NCI-H1417 (cell line): ENCODE data around the gene DGKB.
A peak's percentile ranks its signal among the peaks of the same experiment; 100 is the strongest.
"Not testable (repeated sequence)": the region's sequence is repeated elsewhere in the genome, so short reads cannot be mapped to it uniquely, and the experiment has no call there.

Source experiments
- DNase-seq, 3 experiments: peaks; one replicate each; lab custom pipeline; 2025; lab: John Stamatoyannopoulos, UW

DGKB gene

DNA sequence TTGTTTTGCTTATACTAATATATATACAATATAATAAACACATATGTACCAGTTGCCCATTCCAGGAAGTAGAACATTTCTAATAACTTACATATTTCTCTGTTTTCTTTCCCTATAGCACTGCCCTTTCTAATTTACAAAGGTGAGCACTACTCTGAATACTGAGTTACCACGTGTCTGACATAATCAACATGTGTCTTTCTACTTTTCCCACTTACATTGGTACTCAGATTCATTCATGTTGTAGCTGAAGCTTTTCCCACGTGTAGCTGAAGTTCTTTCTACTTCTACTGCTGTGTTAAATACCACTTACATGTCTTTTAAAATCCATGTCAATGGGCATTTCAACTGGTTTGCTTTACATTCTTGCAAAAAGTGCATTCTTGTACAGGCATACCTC lies 317.3 kb downstream of the DGKB start:
- no peak for DNase-seq

DNA sequence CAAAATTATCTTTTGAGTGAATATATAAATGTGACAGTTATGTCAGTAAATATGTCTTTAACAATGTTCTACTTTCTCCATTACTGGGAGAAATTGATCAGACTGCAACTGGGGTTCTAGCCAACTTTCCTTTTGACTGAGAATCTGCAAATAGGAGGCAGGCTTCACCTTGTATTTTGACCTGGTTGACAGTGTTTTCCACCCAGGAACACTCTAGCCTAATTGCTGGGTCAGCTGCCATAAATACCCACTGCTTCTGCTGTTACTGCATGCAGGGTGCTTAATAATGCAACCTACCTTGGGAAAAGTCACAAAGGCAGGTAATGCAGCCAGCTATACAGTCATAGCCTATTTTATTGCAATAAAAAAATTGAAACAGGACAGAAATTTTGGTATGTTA lies 319.0 kb downstream of the DGKB start:
- DNase-seq = no peak

DNA sequence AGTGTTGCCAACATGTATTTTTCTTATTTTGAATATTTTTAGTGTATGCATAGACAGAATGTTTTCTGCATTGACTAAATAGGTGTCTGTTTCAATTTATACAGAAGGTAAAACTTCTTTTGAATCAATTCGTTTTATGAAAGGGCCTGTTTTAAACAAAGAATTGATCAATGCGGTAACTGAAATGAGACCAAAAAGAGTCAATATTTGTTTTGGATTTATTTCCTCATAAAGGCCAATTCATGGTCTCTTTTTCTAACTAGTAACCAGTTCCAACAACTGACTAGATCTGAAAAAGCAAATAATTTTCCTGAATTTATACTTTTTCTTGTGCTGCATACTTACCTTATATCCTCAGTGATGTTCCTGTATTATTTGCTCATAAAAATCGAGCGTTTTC lies 320.5 kb downstream of the DGKB start:
- DNase-seq = no peak

DNA sequence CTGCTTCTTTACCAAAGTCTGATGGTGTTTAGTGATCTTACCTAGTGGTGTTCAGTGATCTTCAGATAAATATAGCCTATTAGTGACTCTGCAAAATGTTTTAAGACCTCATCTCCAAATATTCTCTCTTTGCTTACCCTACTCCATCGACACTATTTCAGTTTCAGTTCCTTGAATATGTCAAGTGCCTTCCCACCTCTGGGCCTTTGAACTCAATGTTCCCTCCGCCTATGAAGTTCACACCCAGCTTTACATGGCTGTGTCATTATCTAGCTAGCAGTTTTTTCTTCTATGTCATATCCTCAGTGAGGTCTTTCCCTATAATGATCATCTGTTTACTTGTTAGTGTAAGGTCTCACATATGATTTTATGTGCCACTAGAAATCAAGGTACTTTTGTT lies 322.6 kb downstream of the DGKB start:
- no peak for DNase-seq

DNA sequence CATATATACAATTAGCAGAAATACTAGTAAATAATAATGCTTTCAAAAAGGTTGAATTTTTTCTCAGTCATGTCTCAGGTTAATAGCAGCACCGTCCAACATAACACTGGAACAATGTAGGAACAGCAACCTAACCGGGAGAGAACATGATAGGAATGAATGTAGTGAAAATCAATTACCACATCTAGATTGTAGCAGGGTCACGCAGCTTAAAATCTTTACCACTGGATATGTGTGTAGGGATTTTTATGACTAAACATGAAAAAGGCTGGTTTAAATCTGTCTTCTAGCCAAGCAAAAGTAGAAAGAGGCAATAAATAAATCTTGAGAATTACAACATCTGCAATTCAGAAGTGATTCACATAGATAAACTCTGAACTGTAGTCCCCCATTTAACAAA lies 326.0 kb downstream of the DGKB start:
- DNase-seq = no peak

DNA sequence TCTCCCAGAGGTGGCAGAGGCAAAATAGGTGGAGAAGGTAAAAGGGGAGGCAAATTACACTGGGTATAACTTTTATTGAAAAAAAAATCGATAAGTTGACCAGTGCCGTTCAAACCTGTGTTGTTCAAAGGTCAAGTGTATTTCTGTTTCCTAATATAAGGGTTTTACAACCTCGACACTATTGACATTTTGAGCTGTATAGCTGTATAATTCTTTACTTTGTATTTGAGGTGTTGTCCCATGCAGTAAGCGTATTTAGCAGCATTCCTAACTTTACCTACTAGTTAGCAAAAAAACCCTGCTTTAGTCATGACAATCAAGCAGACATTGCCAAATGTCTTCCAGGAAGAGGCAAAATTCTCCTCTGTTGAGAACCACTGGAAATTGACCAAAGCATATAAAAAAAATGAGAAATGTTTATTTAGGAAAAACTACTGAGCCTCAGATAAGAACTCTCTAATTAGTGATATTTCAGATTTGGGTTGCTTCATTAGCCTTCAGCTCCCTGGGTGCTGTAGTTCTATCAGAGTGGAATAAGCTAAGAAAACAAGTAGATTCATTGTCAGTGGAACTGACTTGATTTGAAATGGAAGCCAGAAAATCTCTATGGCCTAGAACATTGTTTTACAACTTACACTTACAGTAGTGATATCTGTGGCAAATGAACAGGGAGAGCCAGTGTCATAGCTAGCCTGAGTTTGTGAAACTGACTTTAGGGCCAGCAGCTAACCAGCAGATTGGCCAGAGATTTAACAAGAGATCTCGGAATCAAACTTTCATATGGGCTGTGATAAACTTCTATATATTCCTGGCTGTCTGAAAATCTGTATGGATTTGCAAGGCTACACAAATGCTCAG lies 331.6 kb downstream of the DGKB start:
- DNase-seq = no peak

DNA sequence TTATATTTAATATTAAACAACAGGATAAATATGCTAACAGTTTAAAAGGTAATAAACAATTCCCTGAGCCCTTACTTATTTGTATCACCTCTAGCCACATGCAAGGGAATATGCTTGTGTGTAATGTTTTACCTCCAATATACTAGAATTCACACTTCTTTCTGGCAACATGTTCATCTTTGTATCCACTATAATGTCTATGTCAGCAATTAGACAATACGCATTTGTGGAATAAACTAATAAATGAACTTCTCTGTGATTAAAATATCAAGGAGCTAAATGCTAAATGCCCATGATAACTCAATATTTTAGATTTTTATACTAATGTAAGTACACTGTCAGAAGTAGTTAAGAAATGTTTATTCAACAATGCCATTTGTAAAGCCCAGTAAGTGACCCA lies 350.5 kb downstream of the DGKB start:
- no peak for DNase-seq

DNA sequence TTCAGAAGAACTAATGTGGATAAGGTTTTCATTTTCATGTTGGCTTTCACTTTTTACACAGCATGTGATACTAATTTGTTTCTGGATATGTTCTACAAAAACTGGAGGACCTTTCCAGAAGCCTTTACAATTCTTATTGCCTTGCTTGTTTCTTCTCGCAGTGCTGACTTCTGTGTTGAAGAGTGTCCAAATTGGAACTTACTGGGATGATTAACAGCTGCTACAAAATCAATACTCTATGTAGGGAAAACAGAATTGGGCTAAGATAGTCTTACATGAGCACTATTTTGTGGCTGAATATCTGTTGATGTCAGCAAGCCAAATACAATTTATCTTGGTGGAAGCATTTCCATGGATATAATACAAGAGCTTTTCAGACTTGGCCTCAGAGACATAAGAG lies 351.2 kb downstream of the DGKB start:
- DNase-seq = no peak

DNA sequence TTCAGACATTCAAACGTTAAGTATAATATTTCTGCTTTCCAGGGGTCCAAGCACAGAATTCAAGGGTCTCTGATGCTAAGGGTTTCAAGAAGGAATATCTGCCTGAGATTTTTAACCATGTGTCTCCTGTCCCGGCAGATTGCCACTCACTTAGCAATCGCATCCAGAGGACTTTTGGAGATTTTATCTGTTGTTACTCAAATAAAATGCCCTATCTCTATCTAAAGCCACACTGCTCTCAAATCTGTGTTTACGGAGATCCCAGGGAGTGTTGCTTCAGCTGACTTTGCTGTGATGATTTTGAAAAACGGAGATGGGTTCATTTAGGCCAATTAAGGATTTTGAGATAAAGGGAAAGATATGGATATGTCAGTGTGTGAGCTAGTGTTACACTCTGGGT lies 359.9 kb downstream of the DGKB start:
- no peak for DNase-seq

DNA sequence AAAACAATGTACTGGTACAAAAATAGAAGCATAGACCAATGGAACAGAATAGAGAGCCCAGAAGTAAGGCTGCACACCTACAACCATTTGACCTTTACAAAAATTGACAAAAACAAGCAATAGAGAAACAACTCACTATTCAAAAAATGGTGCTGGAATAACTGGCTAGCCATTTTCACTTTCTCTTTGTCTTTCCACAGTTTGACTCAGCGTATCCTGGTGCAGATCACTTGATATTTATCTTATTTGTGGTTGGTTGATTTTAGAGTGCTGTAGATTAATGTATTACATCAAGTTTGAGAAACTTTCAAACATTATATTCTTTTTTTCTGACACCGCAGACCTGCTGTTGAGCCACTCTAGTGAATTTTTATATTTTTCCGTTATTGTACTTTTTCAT lies 381.4 kb downstream of the DGKB start:
- DNase-seq = no peak

DNA sequence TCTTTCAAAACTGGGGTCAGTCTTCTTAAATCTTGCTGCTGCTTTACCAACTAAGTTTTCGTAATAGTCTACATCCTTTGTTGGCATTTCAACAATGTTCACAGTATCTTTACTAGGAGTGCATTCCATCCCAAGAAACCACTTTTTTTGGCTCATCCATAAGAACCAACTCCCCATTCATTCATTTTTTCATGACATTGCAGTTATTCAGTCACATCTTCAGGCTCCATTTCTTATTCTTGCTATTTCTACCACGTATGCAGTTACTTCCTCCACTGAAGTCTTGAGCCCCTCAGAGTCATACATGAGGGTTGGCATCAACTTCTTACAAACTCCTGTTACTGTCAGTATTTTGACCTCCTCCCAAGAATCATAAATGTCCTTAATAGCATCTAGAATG lies 392.3 kb downstream of the DGKB start:
- DNase-seq = no peak

DNA sequence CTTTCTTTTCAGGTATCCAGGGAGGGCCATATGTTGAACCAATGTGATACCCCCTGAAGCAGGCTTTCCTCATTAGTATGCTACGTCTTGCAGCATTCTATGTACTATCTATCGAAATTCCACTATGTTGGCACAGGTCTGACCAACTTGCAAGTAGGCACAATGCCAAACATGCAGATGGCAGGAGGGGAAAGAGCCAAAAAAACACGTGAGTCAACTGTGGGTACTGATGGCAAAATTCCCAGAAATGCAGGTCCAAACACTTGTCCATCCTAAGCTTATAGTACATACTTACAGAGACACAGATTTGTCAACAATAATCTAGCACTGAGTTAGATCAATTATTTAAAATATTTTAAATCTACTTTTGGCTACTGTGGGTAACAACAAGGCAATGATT lies 394.9 kb downstream of the DGKB start:
- no peak for DNase-seq

DNA sequence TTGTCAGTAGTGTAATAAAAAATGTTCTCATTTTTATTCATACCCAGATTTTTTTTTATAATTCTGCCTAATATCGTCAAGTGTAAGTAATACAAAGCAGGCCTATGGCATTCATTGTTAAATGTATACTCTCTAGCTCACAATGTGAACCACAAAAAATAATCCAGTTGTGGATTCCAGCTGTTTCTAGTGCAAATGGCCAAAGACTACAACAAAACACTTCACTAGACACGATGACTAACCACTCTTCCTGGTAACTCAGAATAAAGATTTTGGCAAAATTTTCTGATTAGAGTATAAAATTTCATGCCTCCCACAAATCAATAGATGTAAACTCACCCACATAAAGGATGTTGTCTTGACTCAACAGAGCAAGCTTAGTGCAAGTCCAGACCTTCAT lies 396.6 kb downstream of the DGKB start:
- DNase-seq = no peak

DNA sequence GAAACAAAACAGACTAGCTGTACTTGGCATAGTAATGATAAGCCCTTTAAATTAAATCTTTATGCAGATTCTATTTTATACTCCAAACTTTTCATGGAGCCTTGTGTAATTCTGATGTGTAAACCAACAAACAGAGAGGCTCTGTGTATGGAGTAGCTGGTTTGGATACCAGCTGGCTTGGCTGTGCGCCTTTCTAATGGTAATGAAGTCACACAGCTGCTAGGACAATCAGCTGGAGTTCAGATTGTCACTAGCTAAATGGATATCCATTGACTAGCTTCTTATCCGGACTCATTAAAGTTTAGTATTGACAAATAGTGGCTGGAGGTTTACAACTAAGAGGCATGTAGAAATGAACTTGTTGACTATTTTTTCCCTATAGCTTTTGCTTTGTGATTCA lies 398.4 kb downstream of the DGKB start:
- DNase-seq = peak in 1 of 3 experiments; percentile 38

DNA sequence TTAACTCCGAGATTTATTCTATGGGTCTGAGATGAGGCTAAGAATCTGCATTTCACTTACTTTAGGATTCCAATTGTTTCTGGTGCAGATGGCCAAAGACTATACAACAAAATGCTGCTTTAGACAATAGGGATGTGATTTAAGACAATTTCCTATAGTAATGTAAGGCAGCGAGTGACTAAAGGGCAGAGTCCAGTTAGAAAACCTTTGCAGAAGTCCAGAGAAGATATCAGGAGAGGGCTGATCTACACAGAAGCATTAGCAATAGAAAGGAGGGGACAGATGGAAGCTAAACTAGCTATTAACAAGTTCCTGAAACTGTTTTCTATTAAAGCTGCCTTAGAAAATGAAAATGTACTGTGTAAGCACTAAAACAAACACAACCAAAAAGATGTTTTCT lies 398.9 kb downstream of the DGKB start:
- DNase-seq = no peak

DNA sequence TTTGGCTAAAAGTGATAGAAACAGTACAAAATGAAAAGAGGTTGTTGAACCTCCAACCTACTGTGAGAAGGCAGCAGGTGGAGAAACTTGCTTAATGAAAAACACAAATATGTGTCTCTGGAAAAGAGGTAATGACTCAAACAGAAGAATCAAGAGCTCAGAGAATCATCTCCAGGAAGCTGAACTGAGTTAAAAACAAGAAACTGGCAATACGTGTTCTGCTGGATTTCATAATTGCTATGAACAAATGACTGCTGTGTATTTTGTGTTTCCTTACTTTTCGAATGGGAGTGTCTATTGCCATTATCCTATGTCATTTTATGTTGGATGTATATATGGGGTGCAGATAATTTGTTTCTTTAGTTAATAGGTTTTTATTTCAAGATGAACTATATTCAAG lies 401.1 kb downstream of the DGKB start:
- DNase-seq = peak in 1 of 3 experiments; percentile 12

DNA sequence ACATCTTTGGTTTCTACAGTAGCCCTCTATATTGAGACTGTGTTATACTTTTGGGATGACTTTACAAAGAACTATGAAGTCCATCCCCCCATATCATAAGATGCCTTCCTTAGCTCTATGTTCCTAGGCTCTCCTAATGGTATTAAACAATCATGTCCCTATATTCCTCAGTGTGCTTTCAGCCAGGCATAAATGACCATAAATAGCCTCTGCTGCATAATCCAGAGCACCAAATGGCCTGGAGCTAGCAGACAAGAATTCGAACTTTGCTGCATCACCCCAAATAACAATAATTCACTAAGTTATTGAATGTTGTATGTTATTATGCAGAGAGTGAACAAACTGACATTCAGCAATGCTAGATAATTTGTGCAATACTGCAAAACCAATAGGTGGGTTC lies 405.2 kb downstream of the DGKB start:
- no peak for DNase-seq

DNA sequence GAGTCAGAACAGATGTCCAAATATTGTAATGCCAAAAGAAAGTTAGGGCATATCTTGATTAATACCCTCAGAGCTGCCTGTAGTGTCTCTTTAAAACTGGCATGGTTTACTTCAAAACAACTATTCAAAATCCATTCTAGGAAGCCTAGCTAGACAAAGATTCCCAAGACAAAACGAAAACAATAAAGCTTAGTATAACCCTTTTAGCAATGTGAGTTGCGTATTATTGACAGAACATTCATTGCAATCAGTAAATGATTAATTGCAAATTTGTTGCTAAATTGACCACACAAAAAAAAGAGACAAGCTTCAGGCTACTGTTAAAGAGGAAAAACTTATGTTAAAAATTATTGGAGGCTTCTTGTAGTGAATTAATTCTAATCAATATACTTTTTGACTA lies 406.9 kb downstream of the DGKB start:
- DNase-seq = no peak

DNA sequence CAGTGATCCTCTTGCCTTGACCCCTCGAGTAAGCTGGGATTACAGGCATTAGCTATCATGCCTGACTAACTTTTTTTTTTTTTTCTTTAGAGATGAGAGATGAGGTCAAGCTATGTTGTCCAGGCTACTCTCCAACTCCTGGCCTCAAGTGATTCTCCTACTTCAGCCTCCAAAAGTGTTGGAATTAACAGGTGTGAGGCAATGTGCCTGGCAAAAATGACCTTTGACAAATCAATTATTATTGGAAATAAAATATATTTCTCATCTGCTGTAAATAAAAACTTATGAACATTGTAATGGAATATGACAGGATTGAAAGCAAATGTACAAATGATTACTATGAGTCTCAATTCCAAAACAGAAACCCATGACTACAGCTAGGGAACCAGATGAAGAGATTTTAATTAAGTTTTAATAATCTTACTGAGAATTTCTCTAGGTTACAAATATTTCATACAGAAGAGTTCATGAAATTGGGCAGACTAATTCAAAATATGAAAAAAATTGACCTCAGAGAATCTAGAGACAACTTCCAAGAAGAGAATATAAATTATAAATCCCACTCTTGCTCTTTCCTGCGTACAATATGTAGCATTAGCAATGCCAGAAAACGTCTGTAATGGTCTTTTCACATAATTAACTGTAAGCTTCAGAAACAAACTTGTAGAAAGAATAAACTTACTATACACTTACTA lies 414.7 kb downstream of the DGKB start:
- DNase-seq = no peak

DNA sequence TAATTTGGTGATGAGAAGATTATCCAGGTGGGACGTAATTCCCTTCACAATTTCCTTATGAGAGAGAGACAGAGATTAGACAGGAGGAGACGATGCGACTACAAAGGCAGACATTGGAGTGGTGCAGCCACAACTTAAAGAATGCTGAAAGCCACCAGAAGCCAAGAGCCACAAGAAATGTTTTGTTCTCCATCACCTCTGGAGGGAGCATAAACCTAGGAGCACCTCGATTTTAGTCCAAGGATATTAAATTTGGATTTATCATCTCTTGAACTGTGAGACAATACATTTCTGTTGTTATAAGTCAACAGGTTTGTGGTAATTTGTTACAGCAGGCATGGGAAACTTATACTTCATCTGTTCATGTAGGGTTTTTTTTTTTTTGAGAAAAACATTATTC lies 418.9 kb downstream of the DGKB start:
- no peak for DNase-seq

DNA sequence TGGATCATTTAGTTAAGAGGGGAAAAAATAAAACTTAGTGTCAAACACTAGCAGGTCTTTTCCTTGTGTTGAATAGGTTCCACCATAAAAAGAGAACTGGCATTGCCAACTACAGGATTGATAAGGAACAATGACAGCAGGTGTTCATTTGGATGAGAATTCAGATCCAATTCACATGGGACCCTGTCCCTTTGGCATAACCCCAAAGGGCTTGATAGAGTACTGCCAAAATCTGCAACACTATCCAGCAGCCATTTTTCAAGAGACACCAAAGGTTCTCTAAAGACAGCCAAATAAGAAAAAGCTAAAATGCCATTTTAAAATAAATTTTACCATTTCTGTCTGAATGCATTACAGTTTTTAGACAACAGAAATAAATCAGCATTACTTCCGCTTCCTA lies 422.3 kb downstream of the DGKB start:
- DNase-seq = no peak

DNA sequence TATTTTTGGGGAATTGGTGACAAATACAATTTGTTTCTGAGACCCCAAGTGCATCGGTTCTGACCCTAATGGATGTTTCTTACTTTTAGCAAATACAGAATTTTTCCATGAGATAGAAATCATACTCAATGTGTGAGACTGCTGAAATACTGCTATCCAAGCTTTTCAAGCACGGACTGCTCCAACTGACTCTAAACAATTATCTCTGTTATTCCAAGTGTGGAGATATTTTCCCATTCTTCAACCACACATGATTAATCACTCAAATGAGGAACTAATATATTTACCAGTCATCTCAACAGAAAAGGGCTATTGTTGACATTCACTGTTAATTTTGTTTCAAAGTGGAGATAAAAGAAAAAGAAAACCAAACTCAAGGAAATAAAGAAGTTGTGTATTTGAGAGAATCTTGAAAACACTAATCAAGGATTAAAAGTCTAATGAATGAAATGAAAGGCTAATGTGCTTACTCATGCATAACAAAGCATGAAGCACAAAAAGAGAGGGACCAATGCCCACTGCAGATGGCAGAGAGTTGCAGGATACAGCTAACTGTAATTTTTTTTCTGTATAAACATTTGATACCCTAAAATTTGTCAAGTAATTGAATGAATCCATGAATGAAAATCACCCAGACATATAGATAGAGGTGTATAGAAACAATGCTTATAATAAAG lies 423.6 kb downstream of the DGKB start:
- no peak for DNase-seq

DNA sequence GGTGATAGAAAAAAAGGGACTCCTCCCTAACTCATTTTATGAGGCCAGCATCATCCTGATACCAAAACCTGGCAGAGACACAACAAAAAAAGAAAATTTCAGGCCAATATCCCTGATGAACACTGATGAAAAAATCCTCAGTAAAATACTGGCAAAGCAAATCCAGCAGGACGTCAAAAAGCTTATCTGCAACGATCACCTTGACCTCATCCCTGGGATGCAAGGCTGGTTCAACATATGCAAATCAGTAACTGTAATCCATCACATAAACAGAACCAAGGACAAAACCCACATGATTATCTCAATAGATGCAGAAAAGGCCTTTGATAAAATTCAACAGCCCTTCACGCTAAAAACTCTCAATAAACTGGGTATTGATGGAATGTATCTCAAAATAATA lies 440.8 kb downstream of the DGKB start:
- not testable (repeated sequence) for DNase-seq
